Endodermal cell (in vitro differentiated cells): ENCODE measurements around the gene PPA2. TPM values are rescaled to one million over a fixed set of nuclear protein-coding genes. Genes with fewer than 3 reads are reported as not detected.

Experiments
- DNase-seq: peaks from one replicate; pipeline ENCODE4 v3.0.0-alpha.2; 2017
- H3K27ac ChIP-seq: 2 replicates; pipeline ENCODE4 v1.5.1; 2013; ENCODE audit warnings: mild to moderate bottlenecking, low read depth, low read length, moderate library complexity
- H3K27me3 ChIP-seq: 2 replicates; pipeline ENCODE4 v1.6.1; 2013; ENCODE audit warnings: mild to moderate bottlenecking, low read length, moderate library complexity; ENCODE audit not compliant: insufficient read depth, control insufficient read depth, poor library complexity, severe bottlenecking
- H3K36me3 ChIP-seq: 2 replicates; pipeline ENCODE4 v1.7.0; 2013; ENCODE audit warnings: mild to moderate bottlenecking, low read length, moderate library complexity; ENCODE audit not compliant: control insufficient read depth, insufficient read depth
- H3K4me1 ChIP-seq: one replicate; pipeline ENCODE4 v1.7.0; 2013; ENCODE audit warnings: low read length; ENCODE audit not compliant: control insufficient read depth, insufficient read depth
- H3K4me3 ChIP-seq: 2 replicates; pipeline ENCODE4 v1.5.1; 2013; ENCODE audit warnings: mild to moderate bottlenecking, low read length, moderate library complexity
- H3K9ac ChIP-seq: 2 replicates; pipeline ENCODE4 v1.6.1; 2013; ENCODE audit warnings: mild to moderate bottlenecking, low read length, moderate library complexity; ENCODE audit not compliant: poor library complexity, severe bottlenecking; ENCODE audit errors: extremely low read depth
- H3K9me3 ChIP-seq: 2 replicates; pipeline ENCODE4 v1.6.1; 2013; ENCODE audit warnings: mild to moderate bottlenecking, low read length, moderate library complexity; ENCODE audit not compliant: control insufficient read depth
- H3K27ac Mint-ChIP-seq: 2 replicates; pipeline ENCODE4 v1.8.0; 2020; ENCODE audit warnings: mixed read lengths
- H3K27me3 Mint-ChIP-seq: 2 replicates; pipeline ENCODE4 v1.8.0; 2021; ENCODE audit warnings: mild to moderate bottlenecking, mixed read lengths; ENCODE audit not compliant: insufficient read depth
- H3K36me3 Mint-ChIP-seq: 2 replicates; pipeline ENCODE4 v1.8.0; 2020; ENCODE audit warnings: low read depth, mixed read lengths
- H3K4me1 Mint-ChIP-seq: 2 replicates; pipeline ENCODE4 v1.8.0; 2020; ENCODE audit warnings: mixed read lengths
- H3K4me3 Mint-ChIP-seq: 2 replicates; pipeline ENCODE4 v1.8.0; 2020; ENCODE audit warnings: mild to moderate bottlenecking, moderate library complexity, mixed read lengths
- H3K9me3 Mint-ChIP-seq: 2 replicates; pipeline ENCODE4 v1.8.0; 2020; ENCODE audit warnings: mild to moderate bottlenecking, mixed read lengths
- WGBS, 2 experiments: methylation state at CpG; one replicate each; pipeline versions ENCODE4 v1.1.5 to v1.1.7; 2013; ENCODE audit warnings: missing lambda C conversion rate in 2 of 2, mixed read lengths in 1 of 2; ENCODE audit not compliant: insufficient coverage in 1 of 2, insufficient read length in 1 of 2; 5-methylcytosine and 5-hydroxymethylcytosine counted together
- total RNA-seq, 2 donors: library from RNA; stranded (reverse); fragmentation: NEBNext Ultra II Directional in 1 of 2; extraction: Animal tissue kit (Norgen Biotek cat#: 25700) in 1 of 2; gene quantifications; 2 replicates in 1 of 2; 3 replicates in 1 of 2; pipeline ENCODE4 v1.2.1, GENCODE V29; 2021
- TF ChIP-seq, protein P1 (sequence below): fragments of 200-600 bp; sonication (generic); conservative IDR thresholded peaks from 2 replicates; pipeline ENCODE4 v1.5.0; 2021; ENCODE audit warnings: antibody characterized with exemption, mild to moderate bottlenecking

Gene PPA2
- total RNA-seq, 2 donors from 2014 or later: 90.7 to 133 TPM

DNA sequence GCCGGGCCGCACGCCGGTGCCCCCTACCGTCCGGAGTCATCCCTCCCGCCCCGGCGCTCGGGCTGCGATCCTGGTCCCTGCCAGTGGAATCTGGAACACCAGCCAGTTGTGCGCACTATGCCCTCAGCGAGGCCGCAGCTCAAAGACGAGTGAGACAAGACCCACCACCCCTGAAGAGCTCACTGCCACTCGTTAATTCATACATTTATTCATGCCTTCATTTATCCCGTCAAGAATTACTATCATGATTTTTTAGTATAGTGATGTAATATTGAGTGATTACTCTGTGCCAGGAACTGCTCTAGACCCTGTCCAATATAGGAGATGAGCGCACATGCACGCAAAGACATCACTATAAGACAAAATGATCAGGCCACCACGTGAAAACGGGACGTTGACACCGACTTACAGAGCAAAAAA lies 247 bp upstream of the PPA2 start:
- Mint-ChIP-seq H3K4me3 (peak overlapping the region; percentile 98), H3K9me3 (peaks cover 2% of the 10 kb centered on the region), H3K4me1 (peaks cover 14% of the 10 kb centered on the region), H3K27ac (no peak overlapping the region), H3K27me3 (peaks cover 38% of the 10 kb centered on the region), H3K36me3 (peaks cover 3% of the 10 kb centered on the region)
- Histone ChIP-seq H3K27me3 (peaks cover 37% of the 10 kb centered on the region), H3K9me3 (no peaks in the 10 kb centered on the region), H3K9ac (peak overlapping the region; percentile 96), H3K4me3 (peak overlapping the region; percentile 95), H3K36me3 (peaks cover 11% of the 10 kb centered on the region), H3K27ac (no peak overlapping the region), H3K4me1 (no peaks in the 10 kb centered on the region)
- WGBS, 2 experiments: 22 to 50% methylated on average over 4 to 21 of the region's 23 CpGs
- no peak for DNase-seq
- TF ChIP-seq, protein P1, sequence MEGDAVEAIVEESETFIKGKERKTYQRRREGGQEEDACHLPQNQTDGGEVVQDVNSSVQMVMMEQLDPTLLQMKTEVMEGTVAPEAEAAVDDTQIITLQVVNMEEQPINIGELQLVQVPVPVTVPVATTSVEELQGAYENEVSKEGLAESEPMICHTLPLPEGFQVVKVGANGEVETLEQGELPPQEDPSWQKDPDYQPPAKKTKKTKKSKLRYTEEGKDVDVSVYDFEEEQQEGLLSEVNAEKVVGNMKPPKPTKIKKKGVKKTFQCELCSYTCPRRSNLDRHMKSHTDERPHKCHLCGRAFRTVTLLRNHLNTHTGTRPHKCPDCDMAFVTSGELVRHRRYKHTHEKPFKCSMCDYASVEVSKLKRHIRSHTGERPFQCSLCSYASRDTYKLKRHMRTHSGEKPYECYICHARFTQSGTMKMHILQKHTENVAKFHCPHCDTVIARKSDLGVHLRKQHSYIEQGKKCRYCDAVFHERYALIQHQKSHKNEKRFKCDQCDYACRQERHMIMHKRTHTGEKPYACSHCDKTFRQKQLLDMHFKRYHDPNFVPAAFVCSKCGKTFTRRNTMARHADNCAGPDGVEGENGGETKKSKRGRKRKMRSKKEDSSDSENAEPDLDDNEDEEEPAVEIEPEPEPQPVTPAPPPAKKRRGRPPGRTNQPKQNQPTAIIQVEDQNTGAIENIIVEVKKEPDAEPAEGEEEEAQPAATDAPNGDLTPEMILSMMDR: peak; percentile 91

DNA sequence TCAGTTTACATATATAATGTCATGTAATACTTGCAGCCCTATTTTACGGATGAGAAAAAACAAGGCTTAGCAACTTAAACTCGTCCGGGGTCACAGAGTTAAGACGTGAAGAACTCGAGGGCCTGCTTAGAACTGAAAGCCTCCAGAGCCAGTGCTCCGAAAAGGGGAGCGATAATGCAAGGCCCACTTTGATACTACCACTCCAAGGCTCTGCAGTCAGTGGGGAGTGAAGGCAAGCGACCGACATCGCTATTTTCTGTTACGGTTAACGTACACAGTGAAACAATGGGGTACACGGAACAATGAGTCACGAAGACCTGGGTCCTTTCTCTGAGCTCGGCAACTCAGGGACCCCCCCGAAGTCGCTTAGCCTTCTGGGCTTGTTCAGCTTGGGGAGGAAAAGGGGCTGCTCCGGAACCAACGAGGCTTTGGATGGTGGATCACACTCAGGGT lies 965 bp downstream of the PPA2 start:
- peak overlapping the region; percentile 96 for H3K9ac ChIP-seq
- H3K9me3 ChIP-seq: no peaks in the 10 kb centered on the region
- Mint-ChIP-seq H3K4me3 (peak overlapping the region; percentile 98), H3K36me3 (peaks cover 5% of the 10 kb centered on the region), H3K9me3 (peaks cover 2% of the 10 kb centered on the region), H3K27me3 (peaks cover 28% of the 10 kb centered on the region), H3K27ac (peak overlapping the region; percentile 99), H3K4me1 (peaks cover 14% of the 10 kb centered on the region)
- TF ChIP-seq, protein P1: no peak
- WGBS, 2 experiments: 14 to 20% methylated on average over 10 to 19 of the region's 19 CpGs
- DNase-seq: no peak
- no peaks in the 10 kb centered on the region for H3K4me1 ChIP-seq
- H3K27me3 ChIP-seq: peaks cover 25% of the 10 kb centered on the region
- peak overlapping the region; percentile 78 for H3K27ac ChIP-seq
- H3K4me3 ChIP-seq: peak overlapping the region; percentile 95
- H3K36me3 ChIP-seq: peaks cover 11% of the 10 kb centered on the region

- H3K27ac Mint-ChIP-seq: no peak overlapping the region
- H3K4me3 Mint-ChIP-seq: peak overlapping the region; percentile 98
- Histone ChIP-seq H3K4me1 (no peaks in the 10 kb centered on the region), H3K27me3 (peaks cover 15% of the 10 kb centered on the region), H3K27ac (no peak overlapping the region), H3K36me3 (peaks cover 12% of the 10 kb centered on the region), H3K9me3 (no peaks in the 10 kb centered on the region), H3K9ac (no peak overlapping the region), H3K4me3 (peak overlapping the region; percentile 95)
- WGBS, 2 experiments: 36 to 45% methylated on average over 9 to 10 of the region's 10 CpGs
- peak; percentile 88 for DNase-seq
- TF ChIP-seq, protein P1: peak; percentile 83
- peaks cover 20% of the 10 kb centered on the region for H3K27me3 Mint-ChIP-seq
- peaks cover 13% of the 10 kb centered on the region for H3K36me3 Mint-ChIP-seq
- peaks cover 2% of the 10 kb centered on the region for H3K9me3 Mint-ChIP-seq
- peaks cover 14% of the 10 kb centered on the region for H3K4me1 Mint-ChIP-seq
Measured at GRCh38 chr4:105471566-105472176, 2.2 kb downstream of the PPA2 start.
